SK-N-SH (cell line): ENCODE data around the gene MALT1. TPM values are rescaled to one million over a fixed set of nuclear protein-coding genes. Genes with fewer than 3 reads are reported as not detected.

Source experiments
- CTCF ChIA-PET: fragments of 300-600, 350-600 bp; formaldehyde crosslinking; extraction: SDS; loops from one replicate; lab custom pipeline; 2021; lab: Yijun Ruan, JAX
- POLR2A ChIA-PET: fragments of 350-600 bp; sonication (Branson Sonifier 250); formaldehyde crosslinking; extraction: SDS; loops from one replicate; lab custom pipeline; 2020; ENCODE audit warnings: antibody characterized with exemption, inconsistent platforms; lab: Yijun Ruan, JAX
- DNase-seq: peaks from one replicate; pipeline ENCODE4 v3.0.0; 2012
- H2AFZ ChIP-seq: fragments of 200-600 bp; sonication (generic); 2 replicates; pipeline ENCODE4 v1.8.1; 2016; ENCODE audit warnings: antibody characterized with exemption, mild to moderate bottlenecking, low read depth
- H3F3A ChIP-seq: fragments of 200-600 bp; sonication (generic); replicated peaks from 2 replicates; pipeline ENCODE3; 2016; ENCODE audit warnings: antibody characterized with exemption, mild to moderate bottlenecking; ENCODE audit not compliant: insufficient read depth
- H3K27ac ChIP-seq, 2 experiments: fragments of 200-500 bp in 1 of 2; fragments of 200-600 bp in 1 of 2; sonication (Bioruptor generic) in 1 of 2; sonication (generic), shearing (Covaris generic) in 1 of 2; 2 replicates each; pipeline versions ENCODE4 v1.5.1 to v1.6.1; 2014 to 2016; ENCODE audit warnings: low read depth in 2 of 2, inconsistent platforms in 1 of 2, low read length in 1 of 2, mild to moderate bottlenecking in 1 of 2, mixed read lengths in 1 of 2
- H3K27me3 ChIP-seq: fragments of 200-600 bp; sonication (generic), shearing (Covaris generic); 2 replicates; pipeline ENCODE4 v1.6.1; 2016; ENCODE audit warnings: mixed run types; ENCODE audit not compliant: insufficient read depth
- H3K36me3 ChIP-seq, 2 experiments: fragments of 200-500 bp in 1 of 2; fragments of 200-600 bp in 1 of 2; sonication (Bioruptor generic) in 1 of 2; sonication (generic) in 1 of 2; replicated peaks in 1 of 2; 2 replicates each; pipeline versions ENCODE3 to v1.5.1; 2014 to 2016; ENCODE audit warnings: low read length in 1 of 2, mild to moderate bottlenecking in 1 of 2; ENCODE audit not compliant: insufficient read depth in 2 of 2, control insufficient read depth in 1 of 2
- H3K4me1 ChIP-seq, 2 experiments: fragments of 200-500 bp in 1 of 2; fragments of 200-600 bp in 1 of 2; sonication (Bioruptor generic) in 1 of 2; sonication (generic), shearing (Covaris generic) in 1 of 2; 2 replicates each; pipeline versions ENCODE4 v1.5.1 to v1.6.1; 2014 to 2016; ENCODE audit warnings: low read depth in 1 of 2, low read length in 1 of 2, mixed run types in 1 of 2; ENCODE audit not compliant: insufficient read depth in 2 of 2, control insufficient read depth in 1 of 2
- H3K4me2 ChIP-seq: fragments of 200-600 bp; sonication (generic), shearing (Covaris generic); 2 replicates; pipeline ENCODE4 v1.6.1; 2017; ENCODE audit warnings: mixed run types
- H3K4me3 ChIP-seq, 2 experiments: fragments of 200-500 bp in 1 of 2; fragments of 200-600 bp in 1 of 2; sonication (Bioruptor generic) in 1 of 2; sonication (generic), shearing (Covaris generic) in 1 of 2; 2 replicates each; pipeline versions ENCODE4 v1.5.1 to v1.8.1; 2014 to 2016; ENCODE audit warnings: low read depth in 2 of 2, inconsistent platforms in 1 of 2, low read length in 1 of 2, mild to moderate bottlenecking in 1 of 2, mixed read lengths in 1 of 2, moderate library complexity in 1 of 2
- H3K79me2 ChIP-seq: fragments of 200-600 bp; sonication (generic); 2 replicates; pipeline ENCODE4 v1.8.1; 2017; ENCODE audit warnings: mild to moderate bottlenecking; ENCODE audit not compliant: insufficient read depth
- H3K9ac ChIP-seq: fragments of 200-600 bp; sonication (generic); 2 replicates; pipeline ENCODE4 v1.6.1; 2017; ENCODE audit warnings: mixed run types
- H3K9me2 ChIP-seq: fragments of 200-600 bp; sonication (generic); 2 replicates; pipeline ENCODE4 v1.6.1; 2017; ENCODE audit warnings: mixed run types
- H3K9me3 ChIP-seq: fragments of 200-600 bp; sonication (generic); 2 replicates; pipeline ENCODE4 v1.6.1; 2017; ENCODE audit warnings: mixed run types, mild to moderate bottlenecking, moderate library complexity
- H4K20me1 ChIP-seq: fragments of 200-600 bp; sonication (generic); 2 replicates; pipeline ENCODE4 v1.6.1; 2017; ENCODE audit warnings: mild to moderate bottlenecking, mixed run types; ENCODE audit not compliant: insufficient read depth
- CHD2 ChIP-seq: fragments of 150-350 bp; IDR thresholded peaks from 2 replicates; pipeline ENCODE4 v1.6.1; 2018; ENCODE audit warnings: low read length; ENCODE audit not compliant: partially characterized antibody
- EZH2phosphoT487 ChIP-seq: fragments of 200-600 bp; sonication (generic); IDR thresholded peaks from 2 replicates; pipeline ENCODE4 v1.6.1; 2017; ENCODE audit warnings: low read depth, mixed run types, mild to moderate bottlenecking, antibody characterized with exemption, moderate library complexity, borderline replicate concordance
- FOXJ3 ChIP-seq: sonication (generic); formaldehyde crosslinking; IDR thresholded peaks from 2 replicates; pipeline ENCODE4 v1.5.1; 2020; ENCODE audit warnings: mild to moderate bottlenecking, missing genetic modification reagents
- FOXM1 ChIP-seq: IDR thresholded peaks from 2 replicates; pipeline ENCODE4 v1.4.0; 2012; ENCODE audit warnings: low read depth, mild to moderate bottlenecking
- GABPA ChIP-seq: IDR thresholded peaks from 2 replicates; pipeline ENCODE4 v1.4.0; 2012; ENCODE audit warnings: low read depth, mild to moderate bottlenecking
- GATA2 ChIP-seq: sonication (generic); formaldehyde crosslinking; IDR thresholded peaks from 2 replicates; pipeline ENCODE4 v1.5.0; 2020; ENCODE audit warnings: mild to moderate bottlenecking, missing genetic modification reagents
- MXI1 ChIP-seq: IDR thresholded peaks from 2 replicates; pipeline ENCODE4 v1.6.1; 2012; ENCODE audit warnings: mild to moderate bottlenecking, low read depth, low read length, improper control_type of control experiment
- RCOR1 ChIP-seq: fragments of 150-350 bp; IDR thresholded peaks from 2 replicates; pipeline ENCODE4 v1.6.1; 2017; ENCODE audit warnings: antibody characterized with exemption, low read length
- RXRA ChIP-seq: IDR thresholded peaks from 2 replicates; pipeline ENCODE4 v1.4.0; 2012; ENCODE audit warnings: low read depth, mild to moderate bottlenecking, borderline replicate concordance
- TCF12 ChIP-seq: IDR thresholded peaks from 2 replicates; pipeline ENCODE4 v1.4.0; 2012
- WGBS: methylation state at CpG from one replicate; pipeline ENCODE4 v1.1.6; 2017; ENCODE audit warnings: low lambda C conversion rate; 5-methylcytosine and 5-hydroxymethylcytosine counted together
- polyA plus RNA-seq, 3 experiments: library from polyadenylated mRNA; depleted of rRNA; stranded (reverse); fragments of >200 nt; gene quantifications; 2 replicates each; pipeline ENCODE4 v1.2.3, GENCODE V29; 2012
- TF ChIP-seq, protein P1 (sequence below): fragments of 150-350 bp; IDR thresholded peaks from 2 replicates; pipeline ENCODE4 v1.6.1; 2017; ENCODE audit warnings: antibody characterized with exemption, low read length, low read depth, borderline replicate concordance
- TF ChIP-seq, protein P2 (sequence below): fragments of 150-350 bp; IDR thresholded peaks from 2 replicates; pipeline ENCODE4 v1.6.1; 2016; ENCODE audit warnings: mild to moderate bottlenecking, low read depth, low read length
- TF ChIP-seq, protein P3 (sequence below): IDR thresholded peaks from 2 replicates; pipeline ENCODE4 v1.6.1; 2012; ENCODE audit warnings: mild to moderate bottlenecking, low read depth, low read length, moderate library complexity
- TF ChIP-seq, protein P4 (sequence below): IDR thresholded peaks from 2 replicates; pipeline ENCODE4 v1.4.0; 2012; ENCODE audit warnings: low read depth

MALT1 gene
- polyA plus RNA-seq, 1 of the 3 experiments (the other 2 are of a cell fraction) = 6.6 TPM

DNA sequence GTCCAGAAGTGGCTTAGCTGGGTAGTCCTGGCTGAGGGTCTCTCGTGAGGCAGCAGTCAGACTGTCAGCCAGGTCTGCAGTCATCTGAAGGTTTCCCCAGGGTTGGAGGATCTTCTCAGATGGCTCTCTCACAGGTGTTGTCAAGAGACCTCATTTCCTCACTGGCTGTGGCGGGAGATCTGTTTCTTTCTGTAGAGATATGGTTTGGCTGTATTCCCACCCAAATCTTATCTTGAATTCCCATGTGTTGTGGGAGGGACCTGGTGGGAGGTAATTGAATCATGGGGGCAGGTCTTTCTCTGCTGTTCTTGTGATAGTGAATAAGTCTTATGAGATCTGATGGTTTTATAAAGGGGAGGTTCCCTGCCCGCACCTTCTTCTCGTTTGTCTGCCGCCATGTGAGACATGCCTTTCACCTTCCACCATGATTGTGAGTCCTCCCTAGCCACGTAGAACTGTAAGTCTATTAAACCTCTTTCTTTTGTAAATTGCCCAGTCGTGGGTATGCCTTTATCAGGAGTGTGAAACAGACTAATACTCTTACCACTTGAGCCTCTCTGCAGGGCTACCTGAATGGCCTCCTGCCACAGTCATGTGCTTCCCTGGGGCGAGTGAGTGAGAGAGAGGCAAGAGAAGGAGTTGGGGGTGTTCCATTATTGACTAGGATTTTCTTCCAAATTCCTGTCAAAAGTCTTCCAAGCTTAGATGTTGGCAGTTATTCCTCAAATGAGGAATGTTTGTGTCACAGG, 23.6 kb downstream of the MALT1 start:
- Histone ChIP-seq H3F3A (no peaks in the 10 kb centered on the region), H3K4me3 (no peak overlapping the region), H2AFZ (no peak overlapping the region), H3K36me3 (peaks cover 9 to 21% of the 10 kb centered on the region in 2 experiments), H3K27ac (no peak overlapping the region), H4K20me1 (no peaks in the 10 kb centered on the region), H3K9me3 (no peaks in the 10 kb centered on the region), H3K9ac (no peak overlapping the region), H3K4me1 (peaks cover 0 to 6% of the 10 kb centered on the region in 2 experiments; a peak in 2 of 4 replicates), H3K9me2 (no peaks in the 10 kb centered on the region), H3K27me3 (no peaks in the 10 kb centered on the region), H3K4me2 (no peak overlapping the region), H3K79me2 (peaks cover 10% of the 10 kb centered on the region; the same call in 1 of the 2 replicates)
- WGBS = 90% methylated on average over 8 of the region's 8 CpGs
- TF ChIP-seq FOXM1 (no peak), TCF12 (no peak), GATA2 (CRISPR knock-in tag) (peak; percentile 60), MXI1 (0 out of 2 replicates have a peak, but pooled peaks have one; percentile 11), EZH2phosphoT487 (no peak), GABPA (no peak), RCOR1 (peak; percentile 23; the same call in 1 of the 2 replicates)
- TF ChIP-seq, protein P1, sequence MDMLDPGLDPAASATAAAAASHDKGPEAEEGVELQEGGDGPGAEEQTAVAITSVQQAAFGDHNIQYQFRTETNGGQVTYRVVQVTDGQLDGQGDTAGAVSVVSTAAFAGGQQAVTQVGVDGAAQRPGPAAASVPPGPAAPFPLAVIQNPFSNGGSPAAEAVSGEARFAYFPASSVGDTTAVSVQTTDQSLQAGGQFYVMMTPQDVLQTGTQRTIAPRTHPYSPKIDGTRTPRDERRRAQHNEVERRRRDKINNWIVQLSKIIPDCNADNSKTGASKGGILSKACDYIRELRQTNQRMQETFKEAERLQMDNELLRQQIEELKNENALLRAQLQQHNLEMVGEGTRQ = no peak
- ChIA-PET POLR2A (no interaction called here), CTCF (no interaction called here)
- peak; percentile 37 for DNase-seq

DNA sequence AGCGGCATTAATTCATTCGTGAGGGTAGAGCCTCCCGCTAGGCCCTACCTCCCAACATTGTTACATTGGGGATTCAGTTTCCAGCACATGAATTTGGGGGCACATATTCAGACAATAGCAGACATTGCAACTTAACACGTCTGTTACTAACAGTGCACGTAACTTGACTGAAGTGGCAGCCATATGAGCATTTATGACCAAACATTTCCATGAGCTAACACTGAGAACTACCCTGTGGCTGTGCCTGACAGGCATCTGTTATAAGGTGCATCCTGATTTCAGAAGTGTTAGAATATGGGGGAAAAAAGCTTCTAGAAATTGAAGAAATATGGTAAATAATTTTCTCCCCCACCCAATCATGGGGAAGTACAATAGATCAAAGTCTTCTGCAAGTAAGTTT, 24.5 kb downstream of the MALT1 start:
- H3K27ac ChIP-seq = no peak overlapping the region
- no peak for DNase-seq
- no peak overlapping the region for H3K9ac ChIP-seq
- peaks cover 7 to 21% of the 10 kb centered on the region in 2 experiments for H3K36me3 ChIP-seq
- H3K9me3 ChIP-seq = no peaks in the 10 kb centered on the region
- no peak overlapping the region for H3K4me2 ChIP-seq
- H3F3A ChIP-seq = no peaks in the 10 kb centered on the region
- H3K9me2 ChIP-seq = no peaks in the 10 kb centered on the region
- no peak for TF ChIP-seq FOXJ3 (CRISPR knock-in tag)
- no peak for TF ChIP-seq CHD2
- no peak for TF ChIP-seq RXRA
- TF ChIP-seq, protein P2, sequence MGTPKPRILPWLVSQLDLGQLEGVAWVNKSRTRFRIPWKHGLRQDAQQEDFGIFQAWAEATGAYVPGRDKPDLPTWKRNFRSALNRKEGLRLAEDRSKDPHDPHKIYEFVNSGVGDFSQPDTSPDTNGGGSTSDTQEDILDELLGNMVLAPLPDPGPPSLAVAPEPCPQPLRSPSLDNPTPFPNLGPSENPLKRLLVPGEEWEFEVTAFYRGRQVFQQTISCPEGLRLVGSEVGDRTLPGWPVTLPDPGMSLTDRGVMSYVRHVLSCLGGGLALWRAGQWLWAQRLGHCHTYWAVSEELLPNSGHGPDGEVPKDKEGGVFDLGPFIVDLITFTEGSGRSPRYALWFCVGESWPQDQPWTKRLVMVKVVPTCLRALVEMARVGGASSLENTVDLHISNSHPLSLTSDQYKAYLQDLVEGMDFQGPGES = no peak
- TF ChIP-seq, protein P3, sequence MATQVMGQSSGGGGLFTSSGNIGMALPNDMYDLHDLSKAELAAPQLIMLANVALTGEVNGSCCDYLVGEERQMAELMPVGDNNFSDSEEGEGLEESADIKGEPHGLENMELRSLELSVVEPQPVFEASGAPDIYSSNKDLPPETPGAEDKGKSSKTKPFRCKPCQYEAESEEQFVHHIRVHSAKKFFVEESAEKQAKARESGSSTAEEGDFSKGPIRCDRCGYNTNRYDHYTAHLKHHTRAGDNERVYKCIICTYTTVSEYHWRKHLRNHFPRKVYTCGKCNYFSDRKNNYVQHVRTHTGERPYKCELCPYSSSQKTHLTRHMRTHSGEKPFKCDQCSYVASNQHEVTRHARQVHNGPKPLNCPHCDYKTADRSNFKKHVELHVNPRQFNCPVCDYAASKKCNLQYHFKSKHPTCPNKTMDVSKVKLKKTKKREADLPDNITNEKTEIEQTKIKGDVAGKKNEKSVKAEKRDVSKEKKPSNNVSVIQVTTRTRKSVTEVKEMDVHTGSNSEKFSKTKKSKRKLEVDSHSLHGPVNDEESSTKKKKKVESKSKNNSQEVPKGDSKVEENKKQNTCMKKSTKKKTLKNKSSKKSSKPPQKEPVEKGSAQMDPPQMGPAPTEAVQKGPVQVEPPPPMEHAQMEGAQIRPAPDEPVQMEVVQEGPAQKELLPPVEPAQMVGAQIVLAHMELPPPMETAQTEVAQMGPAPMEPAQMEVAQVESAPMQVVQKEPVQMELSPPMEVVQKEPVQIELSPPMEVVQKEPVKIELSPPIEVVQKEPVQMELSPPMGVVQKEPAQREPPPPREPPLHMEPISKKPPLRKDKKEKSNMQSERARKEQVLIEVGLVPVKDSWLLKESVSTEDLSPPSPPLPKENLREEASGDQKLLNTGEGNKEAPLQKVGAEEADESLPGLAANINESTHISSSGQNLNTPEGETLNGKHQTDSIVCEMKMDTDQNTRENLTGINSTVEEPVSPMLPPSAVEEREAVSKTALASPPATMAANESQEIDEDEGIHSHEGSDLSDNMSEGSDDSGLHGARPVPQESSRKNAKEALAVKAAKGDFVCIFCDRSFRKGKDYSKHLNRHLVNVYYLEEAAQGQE = no peak
- TF ChIP-seq, protein P4, sequence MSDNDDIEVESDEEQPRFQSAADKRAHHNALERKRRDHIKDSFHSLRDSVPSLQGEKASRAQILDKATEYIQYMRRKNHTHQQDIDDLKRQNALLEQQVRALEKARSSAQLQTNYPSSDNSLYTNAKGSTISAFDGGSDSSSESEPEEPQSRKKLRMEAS = no peak
- TF ChIP-seq, all 33 proteins: peak for 0
- Histone ChIP-seq H3K27me3 (no peaks in the 10 kb centered on the region), H4K20me1 (no peaks in the 10 kb centered on the region), H3K79me2 (0 out of 2 replicates have a peak, but pooled peaks cover 8% of the 10 kb centered on the region), H2AFZ (no peak overlapping the region), H3K4me1 (peaks cover 0 to 6% of the 10 kb centered on the region in 2 experiments; a peak in 2 of 4 replicates), H3K4me3 (no peak overlapping the region)
- WGBS = 96% methylated on average over 5 of the region's 5 CpGs
- POLR2A ChIA-PET = no interaction called here
- CTCF ChIA-PET = no interaction called here
